Ovary (tissue), 3 donors: ENCODE measurements around the gene COMMD9.

Experiments
- EP300 ChIP-seq: sonication (generic); formaldehyde crosslinking; IDR thresholded peaks from one replicate; pipeline ENCODE4 v1.6.1; 2017; ENCODE audit warnings: antibody characterized with exemption
- TF ChIP-seq, protein P1 (sequence below), 3 donors: fragments of 450-650 bp in 2 of 3; fragments of 200-600 bp in 1 of 3; IDR thresholded peaks; one replicate each; pipeline versions ENCODE4 v1.5.1 to v1.8.0; 2016 to 2022; ENCODE audit warnings: antibody characterized with exemption in 3 of 3, mild to moderate bottlenecking in 1 of 3
- donor health status: DM: no; HTN: no; CAD: no.

- TF ChIP-seq, protein P1, sequence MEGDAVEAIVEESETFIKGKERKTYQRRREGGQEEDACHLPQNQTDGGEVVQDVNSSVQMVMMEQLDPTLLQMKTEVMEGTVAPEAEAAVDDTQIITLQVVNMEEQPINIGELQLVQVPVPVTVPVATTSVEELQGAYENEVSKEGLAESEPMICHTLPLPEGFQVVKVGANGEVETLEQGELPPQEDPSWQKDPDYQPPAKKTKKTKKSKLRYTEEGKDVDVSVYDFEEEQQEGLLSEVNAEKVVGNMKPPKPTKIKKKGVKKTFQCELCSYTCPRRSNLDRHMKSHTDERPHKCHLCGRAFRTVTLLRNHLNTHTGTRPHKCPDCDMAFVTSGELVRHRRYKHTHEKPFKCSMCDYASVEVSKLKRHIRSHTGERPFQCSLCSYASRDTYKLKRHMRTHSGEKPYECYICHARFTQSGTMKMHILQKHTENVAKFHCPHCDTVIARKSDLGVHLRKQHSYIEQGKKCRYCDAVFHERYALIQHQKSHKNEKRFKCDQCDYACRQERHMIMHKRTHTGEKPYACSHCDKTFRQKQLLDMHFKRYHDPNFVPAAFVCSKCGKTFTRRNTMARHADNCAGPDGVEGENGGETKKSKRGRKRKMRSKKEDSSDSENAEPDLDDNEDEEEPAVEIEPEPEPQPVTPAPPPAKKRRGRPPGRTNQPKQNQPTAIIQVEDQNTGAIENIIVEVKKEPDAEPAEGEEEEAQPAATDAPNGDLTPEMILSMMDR (IDR thresholded peaks at IDR 0.05) = no peak
- no peak for TF ChIP-seq EP300
Measured at GRCh38 chr11:36295926-36296325, 6.7 kb upstream of the COMMD9 start, which contains the start of gene PRR5L.
